HepG2 (cell line): ENCODE data around the gene ZNF653. TPM values are rescaled to one million over a fixed set of nuclear protein-coding genes. Genes with fewer than 3 reads are reported as not detected.
A peak's percentile ranks its signal among the peaks of the same experiment; 100 is the strongest.

Experiments
- ARHGAP35 ChIP-seq: sonication (generic); formaldehyde crosslinking; IDR thresholded peaks from 2 replicates; pipeline ENCODE4 v1.9.0; 2022; ENCODE audit warnings: mild to moderate bottlenecking, inconsistent platforms, moderate library complexity, missing genetic modification reagents, borderline replicate concordance
- BORCS8-MEF2B ChIP-seq: sonication (generic); formaldehyde crosslinking; IDR thresholded peaks from 2 replicates; pipeline ENCODE4 v1.8.0; 2022; ENCODE audit warnings: mild to moderate bottlenecking, missing genetic modification reagents
- GFI1 ChIP-seq: sonication (generic); formaldehyde crosslinking; IDR thresholded peaks from 2 replicates; pipeline ENCODE4 v1.5.0; 2020; ENCODE audit warnings: missing genetic modification reagents, mild to moderate bottlenecking, borderline replicate concordance
- GZF1 ChIP-seq: sonication (generic); formaldehyde crosslinking; IDR thresholded peaks from 2 replicates; pipeline ENCODE4 v1.5.1; 2020; ENCODE audit warnings: mild to moderate bottlenecking, missing genetic modification reagents
- HIVEP1 ChIP-seq: sonication (generic); formaldehyde crosslinking; IDR thresholded peaks from 2 replicates; pipeline ENCODE4 v1.4.0; 2020; ENCODE audit warnings: mild to moderate bottlenecking, missing genetic modification reagents
- IRF2 ChIP-seq: IDR thresholded peaks from 2 replicates; pipeline ENCODE4 v1.6.1; 2018; ENCODE audit warnings: missing genetic modification reagents, missing compliant biosample characterization
- MAFG ChIP-seq: sonication (generic); formaldehyde crosslinking; IDR thresholded peaks from 2 replicates; pipeline ENCODE4 v1.5.1; 2020; ENCODE audit warnings: mild to moderate bottlenecking, missing genetic modification reagents
- MXD4 ChIP-seq: IDR thresholded peaks from 2 replicates; pipeline ENCODE4 v1.6.1; 2016; ENCODE audit warnings: mild to moderate bottlenecking, missing biosample characterization, missing genetic modification reagents
- NBN ChIP-seq: fragments of 450-650 bp; conservative IDR thresholded peaks from 2 replicates; pipeline ENCODE4 v1.6.1; 2017
- NFKB2 ChIP-seq: sonication (generic); formaldehyde crosslinking; IDR thresholded peaks from 2 replicates; pipeline ENCODE4 v1.4.0; 2020; ENCODE audit warnings: missing genetic modification reagents, borderline replicate concordance
- POLR2AphosphoS5 ChIP-seq: IDR thresholded peaks from 2 replicates; pipeline ENCODE4 v1.6.1; 2012; ENCODE audit warnings: low read depth, low read length
- POLR2G ChIP-seq: fragments of 200-400 bp; formaldehyde crosslinking; IDR thresholded peaks from 2 replicates; pipeline ENCODE4 v1.6.1; 2018; ENCODE audit warnings: mild to moderate bottlenecking, low read depth, low read length, moderate library complexity
- PPARG ChIP-seq: conservative IDR thresholded peaks from 2 replicates; pipeline ENCODE4 v1.6.1; 2016; ENCODE audit warnings: missing biosample characterization, missing genetic modification reagents
- PRDM10 ChIP-seq: sonication (generic); formaldehyde crosslinking; IDR thresholded peaks from 2 replicates; pipeline ENCODE4 v1.4.0; 2020; ENCODE audit warnings: low read depth, missing genetic modification reagents
- RARG ChIP-seq: sonication (generic); formaldehyde crosslinking; IDR thresholded peaks from 2 replicates; pipeline ENCODE4 v1.4.0; 2020; ENCODE audit warnings: low read depth, mild to moderate bottlenecking, missing genetic modification reagents
- RBM39 ChIP-seq: fragments of 200-400 bp; formaldehyde crosslinking; IDR thresholded peaks from one replicate; pipeline ENCODE4 v1.6.1; 2018; ENCODE audit warnings: antibody characterized with exemption, mild to moderate bottlenecking, low read depth, low read length; ENCODE audit not compliant: poor library complexity, severe bottlenecking
- SMARCC2 ChIP-seq: fragments of 450-650 bp; IDR thresholded peaks from 2 replicates; pipeline ENCODE4 v1.6.1; 2017; ENCODE audit warnings: antibody characterized with exemption, mild to moderate bottlenecking
- SNAPC2 ChIP-seq: sonication (generic); formaldehyde crosslinking; IDR thresholded peaks from 2 replicates; pipeline ENCODE4 v1.8.1; 2022; ENCODE audit warnings: mild to moderate bottlenecking, missing genetic modification reagents
- THAP11 ChIP-seq: IDR thresholded peaks from 2 replicates; pipeline ENCODE4 v1.6.1; 2016; ENCODE audit warnings: missing biosample characterization, missing genetic modification reagents
- ZBTB2 ChIP-seq: sonication (generic); formaldehyde crosslinking; IDR thresholded peaks from 2 replicates; pipeline ENCODE4 v1.8.0; 2022; ENCODE audit warnings: low read depth, missing genetic modification reagents
- ZBTB20 ChIP-seq: sonication (generic); formaldehyde crosslinking; IDR thresholded peaks from 2 replicates; pipeline ENCODE4 v1.8.1; 2023; ENCODE audit warnings: missing genetic modification reagents, low read depth, mild to moderate bottlenecking, borderline replicate concordance
- ZNF17 ChIP-seq: sonication (generic); formaldehyde crosslinking; IDR thresholded peaks from 2 replicates; pipeline ENCODE4 v1.5.0; 2020; ENCODE audit warnings: mild to moderate bottlenecking, missing genetic modification reagents
- ZNF335 ChIP-seq: sonication (generic); formaldehyde crosslinking; IDR thresholded peaks from 2 replicates; pipeline ENCODE4 v1.4.0; 2020; ENCODE audit warnings: missing genetic modification reagents
- ZNF563 ChIP-seq: sonication (generic); formaldehyde crosslinking; IDR thresholded peaks from 2 replicates; pipeline ENCODE4 v1.8.0; 2022; ENCODE audit warnings: mild to moderate bottlenecking, moderate library complexity, missing genetic modification reagents
- ZXDC ChIP-seq: sonication (generic); formaldehyde crosslinking; IDR thresholded peaks from 2 replicates; pipeline ENCODE4 v1.5.0; 2020; ENCODE audit warnings: mild to moderate bottlenecking, missing genetic modification reagents
- polyA plus RNA-seq, 8 experiments: library from polyadenylated mRNA; depleted of rRNA in 3 of 8; stranded (reverse) in 7 of 8; unstranded in 1 of 8; fragments of >200 nt; fragmentation: Illumina TruSeq in 4 of 8; extraction: Trizol in 4 of 8; gene quantifications; 2 replicates each; pipeline versions ENCODE4 v1.2.1 to v1.2.3, GENCODE V29; 2011 to 2016; ENCODE audit warnings: low read depth in 4 of 8, missing spikeins in 1 of 8, mixed read lengths in 1 of 8; ENCODE audit not compliant: insufficient read depth in 1 of 8
- total RNA-seq, 5 experiments: library from RNA; depleted of rRNA; stranded (reverse); fragments of >200 nt; fragmentation: Illumina TruSeq; extraction: Trizol; gene quantifications; 2 replicates each; pipeline ENCODE4 v1.2.3, GENCODE V29; 2016; ENCODE audit warnings: low read depth in 1 of 5

The ZNF653 gene
- total and polyA plus RNA-seq, 2 of the 13 experiments (the other 11 are each of a cell fraction or from before 2014, with no cell fraction given): 4.7 to 7.1 TPM

GRCh38 chr19:11505504-11506100, at the start of gene ZNF653 (continued):
- TF ChIP-seq NBN: no peak
- TF ChIP-seq PPARG (CRISPR knock-in tag): no peak
- no peak for TF ChIP-seq ZBTB20
- no peak for TF ChIP-seq ZBTB2
- peak; percentile 80; the same call in 1 of the 2 replicates for TF ChIP-seq MXD4 (CRISPR knock-in tag)
- no peak for TF ChIP-seq SNAPC2
- 0 out of 2 replicates have a peak, but pooled peaks have one; percentile 2 for TF ChIP-seq HIVEP1 (CRISPR knock-in tag)
- no peak for TF ChIP-seq GFI1 (CRISPR knock-in tag)
- no peak for TF ChIP-seq BORCS8-MEF2B
- no peak; the same call in 1 of the 2 replicates for TF ChIP-seq NFKB2 (CRISPR knock-in tag)
- peak; percentile 81 for TF ChIP-seq POLR2G
- peak; percentile 80 for TF ChIP-seq THAP11 (CRISPR knock-in tag)
- no peak for TF ChIP-seq MAFG (CRISPR knock-in tag)
- TF ChIP-seq PRDM10: no peak
- no peak for TF ChIP-seq RBM39
- TF ChIP-seq ARHGAP35 (CRISPR knock-in tag): no peak
- TF ChIP-seq ZNF17 (CRISPR knock-in tag): no peak
- no peak for TF ChIP-seq SMARCC2
- no peak for TF ChIP-seq ZNF335
- peak; percentile 34 for TF ChIP-seq POLR2AphosphoS5
- no peak for TF ChIP-seq RARG (CRISPR knock-in tag)
- no peak; the same call in 1 of the 2 replicates for TF ChIP-seq ZNF563 (CRISPR knock-in tag)
- TF ChIP-seq IRF2 (CRISPR knock-in tag): peak; percentile 16; the same call in 1 of the 2 replicates
- TF ChIP-seq ZXDC: no peak
- TF ChIP-seq GZF1 (CRISPR knock-in tag): no peak
